ENCODE results near the gene SSTR3.

SSTR3 gene

GRCh38 chr22:37229012-37229804, 16.9 kb upstream of the SSTR3 start:
- no peak for DNase-seq (ENCODE audit: low read depth in 1 of 2, low spot score in 1 of 2)

DNA sequence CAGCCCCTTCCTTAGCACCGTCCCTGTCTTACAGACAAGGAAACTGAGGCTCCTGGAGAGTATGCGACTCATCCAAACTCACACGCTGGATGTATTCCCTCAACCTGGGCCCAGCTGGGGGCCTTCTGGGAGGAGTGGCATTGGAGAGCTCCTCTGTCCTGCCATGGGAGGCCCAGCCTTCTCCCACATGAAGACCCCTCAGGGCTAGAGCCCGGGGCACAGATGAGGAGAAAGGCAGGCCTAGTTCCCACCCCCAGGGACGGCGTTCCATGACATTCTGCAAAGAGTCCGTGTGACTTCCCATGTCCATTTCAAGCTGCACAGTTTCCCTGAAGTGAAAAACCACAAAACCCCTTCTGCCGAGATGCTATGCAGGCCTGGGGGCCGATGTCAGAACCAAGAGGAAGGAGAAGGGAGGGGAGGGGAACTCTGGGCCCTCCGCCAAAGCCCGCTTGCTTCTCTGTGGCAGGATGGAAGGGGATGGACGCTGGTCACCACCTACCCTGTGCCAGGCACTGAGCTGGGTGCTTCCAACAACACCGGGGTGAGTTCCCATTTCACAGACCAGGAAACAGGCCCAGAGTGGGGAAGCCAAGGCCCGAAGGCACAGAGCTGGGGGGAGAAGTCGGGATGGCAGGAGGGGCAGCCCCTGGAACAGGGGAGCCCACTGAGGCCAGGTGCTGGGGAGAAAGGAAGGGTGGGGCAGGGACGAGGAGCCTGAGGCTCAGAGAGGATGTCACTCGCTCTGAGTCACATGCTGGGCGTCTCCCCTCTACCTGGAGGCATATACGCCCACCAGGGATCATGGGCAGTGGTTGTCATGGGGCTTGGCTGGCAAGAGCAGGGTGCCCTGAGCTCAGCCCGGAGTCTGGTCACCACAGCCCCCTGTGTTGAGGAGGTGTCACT, 16.1 kb upstream of the SSTR3 start:
- DNase-seq (ENCODE audit: low read depth in 1 of 2, low spot score in 1 of 2) = no peak

- no peak for DNase-seq (ENCODE audit: low read depth in 1 of 2, low spot score in 1 of 2)
Measured at GRCh38 chr22:37226514-37226913, 14.2 kb upstream of the SSTR3 start.

GRCh38 chr22:37226087-37226486, 13.8 kb upstream of the SSTR3 start:
- DNase-seq (ENCODE audit: low read depth in 1 of 2, low spot score in 1 of 2) = no peak

DNA sequence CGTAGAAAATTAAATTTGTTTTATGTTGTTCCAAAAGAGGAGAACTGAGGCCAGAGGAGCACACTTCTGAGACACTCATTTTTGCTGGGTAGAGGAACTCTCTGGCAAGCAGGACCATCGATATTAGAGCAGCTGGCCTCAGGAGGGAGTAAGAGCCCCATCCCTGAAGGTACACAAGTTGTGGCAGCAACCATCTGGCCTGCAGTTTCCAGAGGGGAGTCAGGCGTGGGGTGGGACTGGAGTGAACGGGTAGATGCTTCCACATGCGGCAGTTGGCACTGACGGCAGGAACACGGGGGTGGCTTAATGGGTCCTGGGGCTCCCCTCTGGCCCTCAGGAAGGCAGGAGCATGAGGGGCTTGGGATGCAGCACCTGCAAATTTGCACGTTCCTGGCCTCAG, 13.2 kb upstream of the SSTR3 start:
- DNase-seq (ENCODE audit: low read depth in 1 of 2, low spot score in 1 of 2) = no peak

DNA sequence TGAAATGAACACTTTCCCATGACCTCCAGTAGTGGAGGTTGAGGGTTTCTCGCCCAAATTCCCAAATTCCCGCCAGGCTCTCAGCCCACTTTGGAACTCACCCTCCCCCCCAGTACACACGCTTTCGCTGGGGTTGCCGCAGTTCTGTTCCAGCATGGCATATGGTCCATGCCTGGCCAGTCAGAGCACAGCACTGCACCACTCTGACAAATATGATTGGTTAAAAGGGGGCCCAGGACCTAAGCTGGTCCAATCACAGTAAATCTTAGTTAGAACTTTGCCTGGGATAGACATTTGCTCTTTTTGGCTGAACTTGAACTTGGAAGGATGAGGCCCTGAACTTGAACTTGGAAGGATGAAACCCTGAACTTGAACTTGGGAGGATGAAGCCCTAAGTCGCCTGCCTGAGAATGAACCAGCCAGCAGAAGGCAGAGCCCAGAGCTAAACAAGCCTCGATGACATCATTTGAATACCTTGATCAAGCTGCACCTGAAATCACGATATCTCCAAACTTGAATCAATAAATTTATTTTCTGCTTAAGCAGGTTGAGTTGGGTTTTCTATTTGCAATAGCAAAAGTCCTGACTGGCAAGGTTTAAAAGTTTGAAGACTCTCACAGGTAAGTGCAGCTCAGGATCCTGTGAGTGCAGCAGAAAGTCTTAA, 12.6 kb upstream of the SSTR3 start:
- no peak for DNase-seq (ENCODE audit: low read depth in 1 of 2, low spot score in 1 of 2)

DNA sequence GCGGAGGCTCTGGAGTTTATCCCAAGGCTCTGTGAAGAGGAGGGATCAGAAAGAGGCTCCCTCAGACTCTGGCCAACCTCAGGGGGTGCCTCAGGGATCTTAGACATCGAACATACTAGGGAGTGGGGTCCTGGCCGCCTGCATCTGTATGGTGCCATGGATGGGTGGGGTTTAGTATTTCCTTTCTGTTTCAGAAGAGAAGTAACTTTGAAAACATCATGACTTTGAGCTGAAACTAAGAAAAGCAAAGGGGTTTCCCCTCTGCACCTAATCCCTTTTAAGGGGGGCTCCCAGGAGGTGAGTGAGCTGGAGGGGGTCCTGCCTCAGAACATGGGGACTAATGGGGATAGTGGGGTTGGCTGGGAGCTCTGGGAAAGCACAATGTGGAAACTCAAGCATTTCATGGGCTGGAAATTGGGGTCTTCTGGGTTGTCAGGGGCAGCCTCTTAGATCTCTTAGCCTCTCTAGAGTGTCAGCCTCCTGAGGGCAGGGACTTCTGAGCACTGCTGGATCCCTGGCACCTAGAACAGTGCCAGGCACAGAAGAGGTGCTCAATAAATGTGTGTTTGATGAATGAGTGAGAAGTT, 11.8 kb upstream of the SSTR3 start:
- DNase-seq (ENCODE audit: low read depth in 1 of 2, low spot score in 1 of 2) = no peak

DNA sequence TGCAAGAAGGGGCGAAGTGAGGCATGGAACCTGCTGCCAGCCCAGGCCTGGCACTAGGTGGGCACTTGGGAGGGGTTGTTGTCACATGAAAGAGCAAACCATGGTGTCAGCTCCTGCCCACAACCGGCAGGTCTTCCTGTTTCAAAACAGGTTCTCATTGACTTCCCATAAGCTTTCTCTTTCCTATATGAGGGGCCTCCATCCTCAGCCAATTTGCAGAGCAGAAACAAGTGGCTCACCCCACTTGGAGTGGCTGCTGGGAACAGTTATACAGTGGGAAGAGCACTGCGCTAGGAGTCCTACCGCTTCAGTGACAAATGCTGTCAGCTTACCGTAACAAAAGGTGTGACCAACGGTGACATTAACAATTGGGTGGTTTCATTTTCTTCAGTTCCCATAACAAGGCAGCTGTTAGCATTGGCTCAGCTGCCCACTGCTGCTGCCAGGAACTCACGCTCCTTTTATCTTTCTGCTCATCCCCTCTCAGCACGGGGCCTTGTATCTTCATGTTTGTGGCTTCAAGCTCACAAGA, 10.2 kb upstream of the SSTR3 start:
- no peak for DNase-seq (ENCODE audit: low read depth in 1 of 2, low spot score in 1 of 2)

GRCh38 chr22:37221424-37222333, 9.4 kb upstream of the SSTR3 start:
- no peak for DNase-seq (ENCODE audit: low read depth in 1 of 2, low spot score in 1 of 2)

DNA sequence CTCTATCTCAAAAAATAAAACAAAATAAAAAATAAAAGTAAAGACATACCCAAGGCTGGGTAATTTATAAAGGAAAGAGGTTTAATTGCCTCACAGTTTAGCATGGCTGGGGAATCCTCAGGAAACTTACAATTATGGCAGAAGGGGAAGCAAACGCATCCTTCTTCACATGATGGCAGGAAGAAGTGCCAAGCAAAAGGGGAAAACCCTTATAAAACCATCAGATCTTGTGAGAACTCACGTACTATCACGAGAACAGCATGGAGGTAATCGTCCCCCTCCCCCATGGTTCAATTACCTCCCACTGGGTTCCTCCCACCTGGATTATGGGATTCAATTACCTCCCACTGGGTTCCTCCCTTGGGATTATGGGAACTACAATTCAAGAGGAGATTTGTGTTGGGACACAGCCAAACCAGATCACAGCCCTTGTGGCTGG, 8.3 kb upstream of the SSTR3 start:
- no peak for DNase-seq (ENCODE audit: low read depth in 1 of 2, low spot score in 1 of 2)

GRCh38 chr22:37219533-37219932, 7.3 kb upstream of the SSTR3 start:
- no peak for DNase-seq (ENCODE audit: low read depth in 1 of 2, low spot score in 1 of 2)

DNA sequence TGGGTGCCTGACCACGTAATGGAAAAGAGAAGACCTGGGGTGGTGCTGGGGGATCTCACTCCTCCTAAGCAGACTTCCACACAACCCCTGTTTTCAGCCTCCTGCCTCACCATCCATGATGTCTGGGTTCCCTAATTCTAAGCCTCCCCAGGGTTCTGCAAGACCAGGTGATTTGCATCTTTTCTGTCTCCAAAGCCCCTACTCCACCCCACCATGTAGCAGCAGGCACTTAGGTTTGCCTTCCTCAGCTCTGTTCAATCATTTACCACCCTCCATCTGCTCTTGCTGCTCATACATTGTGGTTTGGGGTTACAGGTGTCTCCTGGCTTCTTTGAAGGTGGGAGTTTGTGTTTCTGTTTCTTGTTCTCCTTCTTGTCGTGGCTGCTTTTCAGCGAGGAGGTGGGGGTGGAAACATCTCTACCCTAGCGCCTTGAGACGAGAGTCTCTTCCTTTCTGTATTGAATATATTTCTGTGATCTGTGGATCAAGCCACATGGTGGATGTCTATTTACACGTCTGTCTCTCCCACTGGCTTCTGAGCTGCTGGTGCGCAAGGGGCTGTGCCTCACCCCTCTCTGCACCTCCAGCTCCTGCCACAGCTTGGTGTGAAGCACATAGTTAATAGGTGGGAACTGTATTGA, 6.6 kb upstream of the SSTR3 start:
- DNase-seq (ENCODE audit: low read depth in 1 of 2, low spot score in 1 of 2) = no peak

DNA sequence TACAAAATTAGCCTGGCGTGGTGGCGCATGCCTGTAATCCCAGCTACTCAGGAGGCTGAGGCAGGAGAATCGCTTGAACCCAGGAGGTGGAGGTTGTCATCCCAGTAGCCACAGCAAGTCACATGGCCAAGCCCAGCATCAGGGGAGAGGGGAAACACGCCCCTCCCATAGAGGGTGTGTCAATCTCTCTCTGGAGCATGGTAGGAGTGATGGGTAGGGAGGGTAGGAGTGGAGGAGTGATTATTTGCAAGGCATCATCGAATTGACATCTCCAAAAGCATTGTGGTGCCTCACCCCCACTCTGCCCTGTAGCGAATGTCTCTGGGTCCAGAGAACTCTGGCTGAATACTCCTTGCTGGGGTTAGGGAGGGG, 6.1 kb upstream of the SSTR3 start:
- no peak for DNase-seq (ENCODE audit: low read depth in 1 of 2, low spot score in 1 of 2)

- no peak for DNase-seq (ENCODE audit: low read depth in 1 of 2, low spot score in 1 of 2)
Measured at GRCh38 chr22:37215890-37216289, 3.6 kb upstream of the SSTR3 start.

GRCh38 chr22:37214731-37215030, 2.4 kb upstream of the SSTR3 start:
- DNase-seq (ENCODE audit: low read depth in 1 of 2, low spot score in 1 of 2) = no peak

DNA sequence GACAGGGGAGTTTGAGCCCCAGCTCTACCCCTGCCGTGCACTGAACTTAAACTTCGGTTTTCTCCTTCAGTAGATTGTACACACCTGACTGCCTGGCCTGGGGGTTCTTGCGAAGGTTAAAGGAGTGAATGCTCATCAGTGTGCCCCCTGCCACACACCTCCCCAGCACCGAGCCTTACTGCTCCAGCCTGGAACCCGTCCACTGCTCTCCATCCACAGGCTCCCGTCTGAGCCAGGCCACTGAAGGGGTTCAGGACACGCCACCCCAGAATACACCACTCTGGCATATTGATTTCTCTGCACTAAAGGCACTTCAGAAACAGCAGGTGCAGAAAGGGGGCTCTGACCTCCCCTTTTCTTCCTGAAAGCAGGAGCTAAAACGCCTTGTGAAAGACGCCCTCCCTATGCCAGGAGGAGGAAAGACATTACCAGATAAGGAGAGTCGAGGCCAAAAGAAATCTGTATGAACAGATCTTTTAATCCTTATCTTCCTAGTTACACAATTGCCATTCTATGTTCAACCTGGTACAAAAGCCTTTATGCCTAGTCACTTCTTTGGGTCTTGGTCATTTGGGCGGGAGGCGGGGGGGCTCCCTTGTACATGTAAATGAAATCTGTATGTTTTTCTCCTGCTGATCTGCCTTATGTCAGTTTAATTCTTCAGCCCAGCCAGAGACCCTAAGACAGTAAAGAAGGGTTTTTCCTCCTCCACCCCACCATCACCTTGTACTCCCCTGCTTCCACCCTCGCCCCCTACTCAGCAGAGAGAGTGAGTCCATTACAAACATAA, 1.9 kb upstream of the SSTR3 start:
- no peak for DNase-seq (ENCODE audit: low read depth in 1 of 2, low spot score in 1 of 2)

DNA sequence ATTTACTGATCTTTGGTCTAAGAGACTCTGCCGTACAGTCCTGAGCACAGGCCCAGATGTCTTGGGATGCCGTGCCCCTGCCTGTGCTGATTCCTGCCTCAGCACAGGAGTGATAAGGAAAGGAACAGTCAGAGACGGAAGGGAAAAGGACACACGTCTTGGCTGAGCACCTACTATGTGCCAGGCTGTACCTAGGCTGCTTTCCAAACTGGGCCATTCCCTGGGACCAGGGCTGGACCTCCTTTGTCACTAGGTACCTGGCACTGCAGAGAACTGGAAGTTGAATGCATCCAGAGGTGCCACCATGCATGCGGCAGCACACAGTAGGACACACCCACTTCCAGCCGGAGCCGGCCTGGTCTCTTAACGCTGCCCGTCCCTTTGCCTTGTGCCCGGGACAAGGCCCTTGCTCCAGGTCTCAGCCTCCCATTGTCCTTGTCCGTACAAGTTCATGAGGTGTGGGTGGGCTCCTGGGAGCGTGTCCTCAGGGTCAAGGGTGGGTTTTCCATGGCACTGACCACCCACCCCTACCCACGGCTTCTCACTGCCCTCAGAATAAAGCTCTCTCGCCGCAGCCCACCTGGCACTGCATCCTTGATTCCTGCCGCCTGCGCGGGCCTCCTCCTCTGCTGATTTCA, 1.1 kb upstream of the SSTR3 start:
- no peak for DNase-seq (ENCODE audit: low read depth in 1 of 2, low spot score in 1 of 2)

DNA sequence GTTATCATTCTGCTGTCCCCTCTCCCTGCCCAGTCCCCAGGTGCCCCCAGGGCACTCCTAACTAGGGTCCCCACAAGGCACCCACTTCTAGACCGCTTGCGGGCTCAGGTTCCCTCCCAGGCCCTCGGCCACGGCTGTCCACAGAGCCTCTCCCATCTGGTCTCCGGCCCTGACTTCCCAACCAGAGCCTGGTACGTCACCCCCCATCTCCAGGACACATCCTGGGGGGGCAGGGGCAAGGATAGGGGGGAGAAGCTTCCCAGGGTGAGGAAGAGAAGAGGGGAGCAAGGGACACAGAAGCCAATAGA, 457 bp downstream of the SSTR3 start:
- DNase-seq (ENCODE audit: low read depth in 1 of 2, low spot score in 1 of 2) = no peak
